ENCODE results near the gene ZFP36.

The ZFP36 gene

DNA sequence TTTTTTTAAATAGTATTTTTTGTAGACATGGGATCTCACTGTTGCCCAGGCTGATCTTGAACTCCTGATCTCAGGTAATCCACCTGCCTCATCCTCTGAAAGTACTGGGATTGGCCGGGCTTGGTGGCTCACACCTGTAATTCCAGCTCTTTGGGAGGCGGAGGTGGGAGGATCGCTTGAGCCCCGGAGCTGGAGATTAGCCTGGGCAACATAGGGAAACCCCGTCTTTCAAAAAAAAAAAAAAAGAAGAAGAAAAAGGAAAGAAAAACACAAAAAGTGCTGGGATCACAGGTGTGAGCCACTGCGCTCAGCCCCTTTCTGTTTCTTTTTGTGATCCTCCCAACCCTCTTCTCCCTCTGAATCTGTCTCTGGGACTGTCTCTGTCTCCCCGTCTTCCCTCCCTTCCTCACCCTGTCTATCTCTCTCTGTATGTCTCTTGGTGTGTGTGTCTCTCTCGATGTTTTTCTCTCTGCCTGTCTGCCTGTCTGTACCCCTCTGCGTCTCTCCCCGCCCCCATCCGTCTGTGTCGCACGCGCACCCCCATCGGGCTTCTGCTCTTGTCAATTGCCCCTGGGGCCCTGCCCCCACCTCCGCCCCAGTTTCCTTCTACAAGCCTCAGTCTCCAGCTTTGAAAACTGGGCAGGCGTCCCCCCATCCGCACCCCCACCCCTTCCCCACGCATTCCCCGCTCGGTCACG is 540 bp upstream of the ZFP36 start:
- peak; percentile 59 for DNase-seq (ENCODE audit: low spot score)

DNA sequence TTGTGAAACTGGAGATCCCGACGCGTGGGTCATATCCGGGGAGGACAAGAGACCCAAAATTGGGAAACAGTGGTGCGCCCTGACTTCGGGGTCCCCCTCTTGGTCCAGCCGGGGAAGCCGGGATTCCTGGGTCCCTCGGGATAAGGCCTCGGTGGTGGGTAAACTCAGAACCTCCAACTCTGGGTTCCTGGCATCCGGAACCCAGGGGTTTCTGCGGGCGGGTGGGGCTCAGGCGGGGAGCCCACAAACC is 688 bp downstream of the ZFP36 start:
- no peak for DNase-seq (ENCODE audit: low spot score)

DNA sequence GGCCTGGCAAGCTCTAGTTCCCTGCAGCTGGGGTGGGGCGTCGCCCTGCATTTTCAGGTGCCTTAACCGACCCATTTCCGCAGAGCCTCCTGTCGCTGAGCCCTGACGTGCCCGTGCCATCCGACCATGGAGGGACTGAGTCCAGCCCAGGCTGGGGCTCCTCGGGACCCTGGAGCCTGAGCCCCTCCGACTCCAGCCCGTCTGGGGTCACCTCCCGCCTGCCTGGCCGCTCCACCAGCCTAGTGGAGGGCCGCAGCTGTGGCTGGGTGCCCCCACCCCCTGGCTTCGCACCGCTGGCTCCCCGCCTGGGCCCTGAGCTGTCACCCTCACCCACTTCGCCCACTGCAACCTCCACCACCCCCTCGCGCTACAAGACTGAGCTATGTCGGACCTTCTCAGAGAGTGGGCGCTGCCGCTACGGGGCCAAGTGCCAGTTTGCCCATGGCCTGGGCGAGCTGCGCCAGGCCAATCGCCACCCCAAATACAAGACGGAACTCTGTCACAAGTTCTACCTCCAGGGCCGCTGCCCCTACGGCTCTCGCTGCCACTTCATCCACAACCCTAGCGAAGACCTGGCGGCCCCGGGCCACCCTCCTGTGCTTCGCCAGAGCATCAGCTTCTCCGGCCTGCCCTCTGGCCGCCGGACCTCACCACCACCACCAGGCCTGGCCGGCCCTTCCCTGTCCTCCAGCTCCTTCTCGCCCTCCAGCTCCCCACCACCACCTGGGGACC is 1.2 kb downstream of the ZFP36 start:
- peak; percentile 65 for DNase-seq (ENCODE audit: low spot score)

DNA sequence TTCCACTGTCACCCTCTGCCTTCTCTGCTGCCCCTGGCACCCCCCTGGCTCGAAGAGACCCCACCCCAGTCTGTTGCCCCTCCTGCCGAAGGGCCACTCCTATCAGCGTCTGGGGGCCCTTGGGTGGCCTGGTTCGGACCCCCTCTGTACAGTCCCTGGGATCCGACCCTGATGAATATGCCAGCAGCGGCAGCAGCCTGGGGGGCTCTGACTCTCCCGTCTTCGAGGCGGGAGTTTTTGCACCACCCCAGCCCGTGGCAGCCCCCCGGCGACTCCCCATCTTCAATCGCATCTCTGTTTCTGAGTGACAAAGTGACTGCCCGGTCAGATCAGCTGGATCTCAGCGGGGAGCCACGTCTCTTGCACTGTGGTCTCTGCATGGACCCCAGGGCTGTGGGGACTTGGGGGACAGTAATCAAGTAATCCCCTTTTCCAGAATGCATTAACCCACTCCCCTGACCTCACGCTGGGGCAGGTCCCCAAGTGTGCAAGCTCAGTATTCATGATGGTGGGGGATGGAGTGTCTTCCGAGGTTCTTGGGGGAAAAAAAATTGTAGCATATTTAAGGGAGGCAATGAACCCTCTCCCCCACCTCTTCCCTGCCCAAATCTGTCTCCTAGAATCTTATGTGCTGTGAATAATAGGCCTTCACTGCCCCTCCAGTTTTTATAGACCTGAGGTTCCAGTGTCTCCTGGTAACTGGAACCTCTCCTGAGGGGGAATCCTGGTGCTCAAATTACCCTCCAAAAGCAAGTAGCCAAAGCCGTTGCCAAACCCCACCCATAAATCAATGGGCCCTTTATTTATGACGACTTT is 2.0 kb downstream of the ZFP36 start:
- peak; percentile 58 for DNase-seq (ENCODE audit: low spot score)

DNA sequence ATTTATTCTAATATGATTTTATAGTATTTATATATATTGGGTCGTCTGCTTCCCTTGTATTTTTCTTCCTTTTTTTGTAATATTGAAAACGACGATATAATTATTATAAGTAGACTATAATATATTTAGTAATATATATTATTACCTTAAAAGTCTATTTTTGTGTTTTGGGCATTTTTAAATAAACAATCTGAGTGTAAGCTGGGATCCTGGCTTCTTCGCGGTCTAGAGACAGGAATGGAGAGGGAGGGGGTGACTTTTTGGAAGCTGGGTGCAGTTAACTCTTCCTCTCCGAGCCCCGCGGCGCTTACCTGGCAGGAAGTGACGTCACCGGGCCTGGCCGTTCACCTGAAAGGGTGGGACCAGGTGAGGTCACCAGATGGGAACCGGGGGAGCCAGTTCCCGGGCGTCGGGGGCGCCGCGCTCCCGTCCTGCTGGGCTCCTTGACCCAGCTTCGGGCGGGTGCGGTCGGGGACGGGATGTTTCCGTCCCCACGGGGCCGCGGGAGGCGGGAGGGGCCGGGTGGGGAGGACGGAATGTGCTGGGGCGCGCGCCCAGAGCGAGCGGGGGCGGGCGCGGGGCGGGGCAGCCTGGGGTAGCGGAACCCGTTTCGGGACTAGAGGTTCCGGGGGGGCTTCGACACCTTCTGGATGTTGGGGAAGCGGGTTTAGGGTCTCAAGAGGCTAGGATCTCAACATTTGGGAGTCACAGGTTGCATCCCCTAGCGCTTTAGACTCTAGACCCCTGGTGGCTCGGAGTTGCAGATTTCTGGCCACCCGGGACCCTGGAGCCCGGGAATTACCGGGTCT is 2.8 kb downstream of the ZFP36 start:
- DNase-seq (ENCODE audit: low spot score): peak; percentile 99

DNA sequence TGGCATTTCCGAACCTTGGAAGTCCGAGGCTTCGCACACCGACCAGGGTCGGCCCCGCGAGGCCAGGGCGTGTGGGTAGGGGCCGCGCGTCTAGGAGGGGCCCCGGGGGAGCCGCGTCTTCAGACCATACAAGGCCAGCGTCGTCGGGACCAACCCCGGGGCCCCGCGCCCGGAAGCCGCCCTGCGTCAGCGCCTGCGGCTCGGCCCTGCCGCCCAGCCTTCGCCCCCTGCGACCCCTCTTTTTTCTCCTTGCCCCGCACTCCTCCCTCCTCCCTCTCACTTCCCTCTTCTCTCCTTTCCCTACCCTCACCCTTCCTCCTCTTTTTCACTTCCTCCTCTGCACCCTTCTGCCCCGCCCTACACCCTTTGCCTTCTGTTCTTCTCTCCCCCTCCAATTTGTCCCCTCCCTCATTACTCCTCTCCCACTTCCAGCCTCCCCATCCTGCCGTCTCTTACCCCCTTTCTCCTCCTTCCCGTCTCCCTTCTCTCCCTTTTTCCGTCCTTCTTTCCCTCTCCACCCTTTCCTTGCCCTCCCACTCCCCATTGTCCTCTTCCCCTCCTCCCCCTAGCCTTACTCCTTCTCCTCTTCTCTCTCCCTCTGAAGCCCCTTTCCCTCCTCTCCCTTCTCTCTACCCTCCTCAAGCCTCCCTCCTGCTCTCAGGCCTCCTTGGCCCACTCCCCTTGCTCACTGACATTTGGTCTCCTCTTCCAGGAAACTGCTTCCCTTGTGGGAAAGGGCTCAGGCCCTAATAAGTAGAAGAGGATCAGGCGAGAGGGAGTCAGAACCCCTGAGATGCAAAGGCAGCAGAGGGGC is 3.6 kb downstream of the ZFP36 start:
- peak; percentile 54 for DNase-seq (ENCODE audit: low spot score)

DNA sequence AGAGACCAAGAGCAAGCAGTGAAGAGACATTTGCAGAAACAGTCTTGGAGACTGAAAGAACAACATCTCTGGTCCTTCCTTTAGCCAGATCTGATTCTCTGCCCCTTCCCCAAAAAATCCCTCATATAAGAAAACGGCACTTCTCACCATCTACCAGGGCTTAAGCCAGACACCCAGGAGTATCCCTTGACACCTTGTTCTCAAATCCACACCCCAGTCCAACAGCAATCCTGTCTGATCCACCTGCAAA is 4.1 kb downstream of the ZFP36 start:
- no peak for DNase-seq (ENCODE audit: low spot score)

DNA sequence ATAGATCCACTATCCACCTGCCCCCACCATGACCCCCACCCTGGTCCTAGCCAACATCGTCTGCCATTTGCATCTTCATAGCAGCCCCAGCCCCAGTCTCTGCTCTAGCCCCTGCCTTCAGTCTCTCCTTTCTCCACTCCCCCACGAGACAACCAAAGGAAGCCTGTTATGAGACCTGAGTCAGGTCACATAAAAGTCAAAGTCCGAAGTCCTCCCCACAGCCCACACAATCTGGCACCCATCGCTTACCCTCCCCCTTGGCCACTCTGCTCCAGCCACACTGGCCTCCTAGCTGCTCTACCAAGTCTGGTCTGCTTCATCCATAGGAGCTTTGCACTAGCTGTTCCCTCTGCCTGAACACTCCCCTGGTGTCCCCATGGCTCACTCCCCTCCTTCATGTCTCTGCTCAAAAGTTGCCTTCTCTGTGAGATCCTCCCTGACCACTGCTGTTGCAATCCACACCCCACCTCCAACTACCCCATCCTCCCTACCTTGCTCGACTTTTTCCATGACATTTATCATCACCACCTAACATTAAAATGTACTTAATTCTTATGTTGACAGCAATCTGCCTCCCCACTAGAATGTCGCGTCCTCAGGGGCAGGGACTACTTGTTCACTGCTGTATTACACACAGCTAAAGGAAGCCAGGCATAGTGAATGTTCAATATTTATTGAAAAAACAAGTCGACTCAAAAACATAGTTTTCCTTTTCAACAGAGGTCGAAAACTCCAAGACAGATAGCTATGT is 4.6 kb downstream of the ZFP36 start:
- peak; percentile 87 for DNase-seq (ENCODE audit: low spot score)

DNA sequence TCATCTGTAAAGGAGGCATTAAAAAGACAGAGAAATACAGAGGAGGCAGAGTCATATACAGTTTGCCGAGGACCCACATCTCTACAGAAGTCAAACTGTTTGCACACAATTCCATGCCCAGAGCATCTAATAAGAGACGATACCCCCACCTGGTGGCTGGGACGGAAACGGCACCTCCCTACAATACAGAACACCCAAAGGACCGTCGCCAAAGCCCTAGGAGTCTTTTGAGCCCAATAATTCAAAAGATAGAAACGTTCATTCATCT is 5.1 kb downstream of the ZFP36 start:
- peak; percentile 96 for DNase-seq (ENCODE audit: low spot score)

DNA sequence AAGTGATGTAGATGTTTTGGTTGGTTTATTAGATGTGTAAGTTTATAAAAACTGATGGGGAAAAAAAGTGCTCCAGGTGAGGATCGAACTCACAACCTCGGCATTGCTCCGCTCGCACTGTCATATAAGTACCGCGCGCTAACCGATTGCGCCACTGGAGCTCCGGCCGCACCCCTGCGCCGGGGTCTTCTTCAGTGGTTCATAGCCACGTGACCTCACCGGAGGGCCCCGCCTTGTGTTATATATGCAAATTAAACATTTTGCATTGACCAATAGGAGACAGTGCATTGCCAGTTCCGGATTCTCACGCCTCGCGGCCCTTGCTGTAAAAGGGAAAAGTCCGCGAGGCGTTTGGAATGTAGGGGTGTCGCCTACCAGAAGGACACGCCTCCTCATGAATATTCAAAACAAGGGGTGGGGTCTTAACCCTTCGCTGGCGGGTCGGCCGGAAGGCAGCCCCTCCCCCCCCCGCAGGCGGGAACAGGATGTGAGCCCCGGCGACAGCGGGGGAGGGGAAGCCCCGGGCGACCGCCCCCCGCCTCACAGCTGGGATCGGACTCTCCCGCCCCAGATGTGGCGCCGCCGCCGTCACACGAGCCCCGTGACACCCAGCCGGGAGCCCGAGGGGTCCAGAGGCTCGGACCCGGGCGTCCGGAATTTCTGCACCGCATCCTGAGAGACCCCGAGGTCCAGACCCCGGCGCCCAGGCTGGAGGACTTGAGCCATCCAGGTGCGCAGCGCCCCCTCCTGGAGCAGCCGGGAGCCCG is 5.6 kb downstream of the ZFP36 start, which contains the start of gene PLEKHG2:
PLEKHG2 (plus strand) TSS at position 570 of the 767 bp plus-strand sequence. CDS start 1,418 bp downstream, outside the sequence.
- peak; percentile 100 for DNase-seq (ENCODE audit: low spot score)

DNA sequence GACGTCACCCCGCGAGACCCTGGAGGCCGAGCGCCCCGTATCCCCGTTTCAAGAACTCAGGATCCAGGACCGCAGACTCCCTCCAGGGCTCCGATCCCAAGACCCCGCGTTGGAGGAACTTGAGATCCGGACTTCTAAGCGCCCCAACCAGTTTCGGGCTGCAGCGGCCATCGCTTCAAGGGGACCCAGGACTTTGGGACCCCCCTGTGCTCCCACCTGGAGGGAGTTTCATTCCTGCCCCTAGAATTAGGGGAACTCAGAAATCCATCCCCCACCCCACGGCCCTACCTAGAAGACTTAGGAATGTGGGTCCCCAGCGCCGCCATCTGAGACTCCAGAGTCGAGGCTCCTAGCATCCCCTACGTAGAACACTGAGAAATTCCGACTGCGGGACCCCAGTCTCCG is 6.2 kb downstream of the ZFP36 start:
- no peak for DNase-seq (ENCODE audit: low spot score)

DNA sequence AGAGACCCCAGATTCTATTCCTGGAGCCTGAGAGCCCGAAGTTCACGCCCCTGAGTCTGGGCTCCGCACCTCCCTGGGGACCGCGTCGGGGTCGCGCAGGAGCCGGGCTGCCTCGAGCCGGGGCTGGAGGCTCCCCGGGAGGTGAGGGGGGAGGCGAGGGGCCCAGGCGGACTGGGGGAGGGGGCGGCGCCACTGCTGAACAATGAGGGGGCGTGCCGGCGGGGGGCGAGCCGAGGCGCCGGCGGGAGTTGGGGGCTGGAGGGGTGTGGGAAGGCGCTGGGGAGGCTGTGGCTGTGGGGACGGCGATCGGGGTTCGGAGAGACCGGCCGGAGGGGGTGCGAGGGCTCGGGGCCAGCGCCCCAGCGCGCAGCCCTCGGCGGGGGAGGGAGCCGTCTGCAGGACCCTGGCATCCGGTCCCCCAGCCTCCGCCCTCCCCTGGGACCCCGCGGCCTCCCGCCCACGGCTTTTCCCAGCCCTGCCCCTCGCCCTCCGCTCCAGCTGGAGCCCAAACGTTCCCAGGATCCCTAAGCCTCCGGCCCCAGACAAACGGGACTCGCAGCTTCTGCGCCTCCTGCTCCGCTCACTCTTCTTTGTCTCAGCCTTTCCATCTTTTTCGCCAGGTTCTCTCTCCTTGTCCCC is 6.7 kb downstream of the ZFP36 start:
- DNase-seq (ENCODE audit: low spot score): peak; percentile 47

DNA sequence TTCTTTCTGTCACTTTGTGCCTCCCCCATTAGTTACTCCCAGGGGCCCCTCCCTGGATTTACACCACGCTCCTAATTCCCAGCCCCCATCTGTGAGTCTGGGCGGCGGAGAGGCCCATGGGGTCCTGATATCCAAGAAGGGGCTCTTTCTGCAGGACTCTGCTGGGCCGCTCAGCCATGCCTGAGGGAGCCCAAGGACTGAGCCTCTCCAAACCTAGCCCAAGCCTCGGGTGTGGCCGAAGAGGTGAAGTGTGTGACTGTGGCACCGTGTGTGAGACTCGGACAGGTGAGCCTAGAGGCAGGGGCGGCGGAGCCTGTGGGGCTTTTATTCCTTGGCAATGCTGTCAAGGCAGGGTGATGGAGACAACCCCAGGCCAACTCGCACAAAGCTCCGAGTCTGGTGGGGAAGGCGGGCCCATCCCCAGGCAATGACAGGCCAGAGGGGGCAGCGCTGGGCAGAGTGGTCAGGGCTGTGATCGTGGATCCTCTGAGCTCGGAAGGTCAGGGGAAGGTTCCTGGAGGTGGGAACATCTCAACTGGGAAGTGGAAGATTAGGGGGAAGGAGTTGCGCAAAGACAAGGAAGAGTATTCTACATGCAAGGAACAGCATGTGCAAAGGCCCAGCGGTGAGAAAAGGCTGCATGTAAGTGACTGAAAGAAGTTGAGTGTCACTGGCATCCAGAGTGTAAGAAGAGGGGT is 7.4 kb downstream of the ZFP36 start:
- DNase-seq (ENCODE audit: low spot score): no peak

DNA sequence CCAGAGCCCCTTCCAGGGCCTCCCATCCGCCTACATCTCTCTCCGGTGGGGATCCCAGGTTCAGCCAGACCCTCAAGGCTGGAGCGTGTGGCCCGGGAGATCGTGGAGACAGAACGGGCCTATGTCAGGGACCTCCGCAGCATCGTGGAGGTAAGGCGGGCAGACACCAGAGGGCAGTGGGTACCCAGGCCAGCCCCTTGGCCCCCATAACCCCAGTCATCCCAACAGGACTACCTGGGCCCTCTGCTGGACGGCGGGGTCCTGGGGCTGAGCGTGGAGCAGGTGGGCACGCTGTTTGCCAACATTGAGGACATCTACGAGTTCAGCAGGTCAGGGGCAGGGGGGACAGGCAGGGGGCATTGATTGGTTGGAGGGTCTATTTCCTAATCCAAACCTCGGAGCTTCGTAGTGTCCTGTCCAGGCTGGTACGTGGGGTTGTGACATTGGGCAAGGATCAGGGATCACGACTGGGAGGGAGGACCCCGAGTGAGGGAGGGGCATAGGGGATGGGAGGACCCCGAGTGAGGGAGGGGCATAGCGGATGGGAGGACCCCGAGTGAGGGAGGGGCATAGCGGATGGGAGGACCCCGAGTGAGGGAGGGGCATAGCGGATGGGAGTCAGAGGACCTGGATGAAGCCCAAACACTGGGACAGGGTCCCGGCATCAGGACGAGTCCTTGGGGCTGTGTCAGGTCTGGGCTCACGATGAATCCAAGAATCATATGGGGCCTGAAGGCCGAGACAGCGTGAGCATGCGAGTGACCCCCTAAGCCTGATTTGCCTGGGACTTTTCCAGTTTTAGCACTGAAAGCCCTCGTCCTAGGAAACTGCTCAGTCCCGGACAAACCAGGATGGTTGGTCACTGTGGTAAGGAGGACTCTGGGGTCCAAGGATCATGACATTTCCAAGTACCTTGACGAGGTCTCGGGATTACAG is 8.7 kb downstream of the ZFP36 start:
- no peak for DNase-seq (ENCODE audit: low spot score)

DNA sequence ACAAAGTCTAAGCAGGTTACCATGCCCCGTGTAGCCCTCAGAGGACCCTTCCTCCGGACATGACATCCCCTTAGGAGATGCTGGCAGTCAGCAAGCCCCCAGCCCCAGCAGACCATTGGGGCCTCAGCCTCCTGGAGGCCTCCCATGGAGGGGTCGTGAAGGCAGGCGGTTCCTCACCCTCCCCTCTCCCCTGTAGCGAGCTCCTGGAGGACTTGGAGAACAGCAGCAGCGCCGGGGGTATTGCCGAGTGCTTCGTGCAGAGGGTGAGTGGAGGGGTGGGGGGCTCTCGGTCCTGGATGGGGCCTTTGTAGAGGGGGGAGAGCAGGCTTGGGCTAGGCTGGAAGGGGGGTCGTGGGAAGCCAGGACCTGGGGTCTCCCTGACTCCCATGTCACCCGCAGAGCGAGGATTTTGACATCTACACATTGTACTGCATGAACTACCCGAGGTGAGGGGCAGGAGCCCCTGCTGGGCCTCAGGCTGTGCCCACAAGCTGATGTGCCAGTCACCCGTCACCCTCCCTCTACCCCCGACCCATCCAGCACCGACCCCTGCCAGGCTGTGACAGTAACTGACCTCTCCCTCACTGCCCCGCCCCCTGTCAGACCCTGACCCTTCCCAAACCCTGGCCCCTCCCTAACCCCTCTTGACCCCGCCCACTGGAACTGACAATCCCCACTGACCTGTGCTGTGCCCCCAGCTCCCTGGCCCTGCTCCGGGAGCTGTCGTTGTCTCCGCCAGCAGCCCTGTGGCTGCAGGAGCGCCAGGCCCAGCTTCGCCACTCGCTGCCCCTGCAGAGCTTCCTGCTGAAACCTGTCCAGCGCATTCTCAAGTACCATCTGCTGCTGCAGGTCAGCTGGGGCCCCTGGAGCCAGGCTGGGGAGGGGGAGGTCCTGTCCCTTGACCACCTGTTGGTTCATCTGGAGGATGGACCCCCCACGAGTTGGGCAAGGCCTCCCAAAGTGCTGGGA is 9.8 kb downstream of the ZFP36 start:
- no peak for DNase-seq (ENCODE audit: low spot score)

DNA sequence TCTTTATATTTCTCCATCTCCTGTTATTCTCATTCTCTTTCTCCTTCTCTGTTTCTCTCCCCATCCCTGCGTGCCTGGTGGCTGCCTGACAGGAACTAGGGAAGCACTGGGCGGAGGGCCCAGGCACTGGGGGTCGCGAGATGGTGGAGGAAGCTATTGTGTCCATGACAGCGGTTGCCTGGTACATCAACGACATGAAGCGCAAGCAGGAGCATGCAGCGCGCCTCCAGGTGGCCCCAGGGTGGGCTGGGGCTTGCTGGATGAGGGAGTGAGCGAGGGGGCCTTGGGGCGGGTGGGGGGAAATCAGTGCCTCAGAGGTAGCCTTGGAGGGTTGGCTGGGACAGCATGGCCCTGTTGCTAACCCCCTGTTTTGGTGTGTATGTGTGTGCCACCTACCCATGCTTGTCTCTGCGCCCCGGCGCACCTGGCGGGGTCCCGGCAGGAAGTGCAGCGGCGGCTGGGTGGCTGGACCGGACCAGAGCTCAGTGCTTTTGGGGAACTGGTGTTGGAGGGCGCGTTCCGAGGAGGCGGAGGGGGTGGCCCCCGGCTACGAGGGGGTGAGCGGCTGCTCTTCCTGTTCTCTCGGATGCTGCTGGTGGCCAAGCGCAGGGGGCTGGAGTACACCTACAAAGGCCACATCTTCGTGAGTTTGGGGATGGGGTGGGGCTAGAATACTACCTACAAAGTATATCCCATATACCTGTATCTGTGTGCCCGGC is 11.0 kb downstream of the ZFP36 start:
- no peak for DNase-seq (ENCODE audit: low spot score)
